ENCODE data around the gene EDEM2.

EDEM2 gene

DNA sequence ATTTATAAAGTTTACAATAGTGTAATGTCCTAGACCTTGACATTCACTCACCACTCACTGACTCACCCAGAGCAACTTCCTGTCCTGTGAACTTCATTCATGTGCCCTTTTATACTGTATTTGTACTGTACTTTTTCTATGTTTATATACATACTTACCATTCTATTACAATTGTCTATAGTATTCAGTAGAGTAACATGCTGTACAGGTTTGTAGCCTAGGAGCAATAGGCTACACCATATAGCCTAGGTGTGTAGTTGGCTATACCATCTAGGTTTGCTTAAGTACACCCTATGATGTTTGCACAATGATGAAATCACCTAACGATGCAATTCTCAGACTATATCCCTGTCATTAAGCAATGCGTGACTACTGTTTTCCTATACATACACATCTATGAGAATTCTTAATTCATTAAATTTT, 17.5 kb downstream of the EDEM2 start:
- TF ChIP-seq TEAD4 (IDR thresholded peaks at IDR 0.05) = no peak
- TF ChIP-seq TCF12 (IDR thresholded peaks at IDR 0.05; ENCODE audit: low read depth) = no peak
- TF ChIP-seq, protein P1, sequence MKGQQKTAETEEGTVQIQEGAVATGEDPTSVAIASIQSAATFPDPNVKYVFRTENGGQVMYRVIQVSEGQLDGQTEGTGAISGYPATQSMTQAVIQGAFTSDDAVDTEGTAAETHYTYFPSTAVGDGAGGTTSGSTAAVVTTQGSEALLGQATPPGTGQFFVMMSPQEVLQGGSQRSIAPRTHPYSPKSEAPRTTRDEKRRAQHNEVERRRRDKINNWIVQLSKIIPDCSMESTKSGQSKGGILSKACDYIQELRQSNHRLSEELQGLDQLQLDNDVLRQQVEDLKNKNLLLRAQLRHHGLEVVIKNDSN (IDR thresholded peaks at IDR 0.05) = no peak
- TF ChIP-seq RAD21 (IDR thresholded peaks at IDR 0.05; ENCODE audit: low read depth) = no peak
- no peak for TF ChIP-seq NFIC (IDR thresholded peaks at IDR 0.05)
- no peak for TF ChIP-seq FOXM1 (IDR thresholded peaks at IDR 0.05; ENCODE audit: borderline replicate concordance, low read depth)
- TF ChIP-seq CEBPB (IDR thresholded peaks at IDR 0.05) = no peak
- no peak for TF ChIP-seq TAF1 (IDR thresholded peaks at IDR 0.05; ENCODE audit: low read depth)
- TF ChIP-seq EGR1 (IDR thresholded peaks at IDR 0.05) = no peak
- no peak for TF ChIP-seq CREB1 (IDR thresholded peaks at IDR 0.05; ENCODE audit: low read depth)
- no peak for TF ChIP-seq EP300 (IDR thresholded peaks at IDR 0.05; ENCODE audit: borderline replicate concordance)
- TF ChIP-seq, protein P2, sequence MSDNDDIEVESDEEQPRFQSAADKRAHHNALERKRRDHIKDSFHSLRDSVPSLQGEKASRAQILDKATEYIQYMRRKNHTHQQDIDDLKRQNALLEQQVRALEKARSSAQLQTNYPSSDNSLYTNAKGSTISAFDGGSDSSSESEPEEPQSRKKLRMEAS (IDR thresholded peaks at IDR 0.05) = no peak
- TF ChIP-seq, protein P3, sequence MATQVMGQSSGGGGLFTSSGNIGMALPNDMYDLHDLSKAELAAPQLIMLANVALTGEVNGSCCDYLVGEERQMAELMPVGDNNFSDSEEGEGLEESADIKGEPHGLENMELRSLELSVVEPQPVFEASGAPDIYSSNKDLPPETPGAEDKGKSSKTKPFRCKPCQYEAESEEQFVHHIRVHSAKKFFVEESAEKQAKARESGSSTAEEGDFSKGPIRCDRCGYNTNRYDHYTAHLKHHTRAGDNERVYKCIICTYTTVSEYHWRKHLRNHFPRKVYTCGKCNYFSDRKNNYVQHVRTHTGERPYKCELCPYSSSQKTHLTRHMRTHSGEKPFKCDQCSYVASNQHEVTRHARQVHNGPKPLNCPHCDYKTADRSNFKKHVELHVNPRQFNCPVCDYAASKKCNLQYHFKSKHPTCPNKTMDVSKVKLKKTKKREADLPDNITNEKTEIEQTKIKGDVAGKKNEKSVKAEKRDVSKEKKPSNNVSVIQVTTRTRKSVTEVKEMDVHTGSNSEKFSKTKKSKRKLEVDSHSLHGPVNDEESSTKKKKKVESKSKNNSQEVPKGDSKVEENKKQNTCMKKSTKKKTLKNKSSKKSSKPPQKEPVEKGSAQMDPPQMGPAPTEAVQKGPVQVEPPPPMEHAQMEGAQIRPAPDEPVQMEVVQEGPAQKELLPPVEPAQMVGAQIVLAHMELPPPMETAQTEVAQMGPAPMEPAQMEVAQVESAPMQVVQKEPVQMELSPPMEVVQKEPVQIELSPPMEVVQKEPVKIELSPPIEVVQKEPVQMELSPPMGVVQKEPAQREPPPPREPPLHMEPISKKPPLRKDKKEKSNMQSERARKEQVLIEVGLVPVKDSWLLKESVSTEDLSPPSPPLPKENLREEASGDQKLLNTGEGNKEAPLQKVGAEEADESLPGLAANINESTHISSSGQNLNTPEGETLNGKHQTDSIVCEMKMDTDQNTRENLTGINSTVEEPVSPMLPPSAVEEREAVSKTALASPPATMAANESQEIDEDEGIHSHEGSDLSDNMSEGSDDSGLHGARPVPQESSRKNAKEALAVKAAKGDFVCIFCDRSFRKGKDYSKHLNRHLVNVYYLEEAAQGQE (IDR thresholded peaks at IDR 0.05; ENCODE audit: low read depth) = no peak
- TF ChIP-seq YY1 (IDR thresholded peaks at IDR 0.05; ENCODE audit: low read depth) = no peak

DNA sequence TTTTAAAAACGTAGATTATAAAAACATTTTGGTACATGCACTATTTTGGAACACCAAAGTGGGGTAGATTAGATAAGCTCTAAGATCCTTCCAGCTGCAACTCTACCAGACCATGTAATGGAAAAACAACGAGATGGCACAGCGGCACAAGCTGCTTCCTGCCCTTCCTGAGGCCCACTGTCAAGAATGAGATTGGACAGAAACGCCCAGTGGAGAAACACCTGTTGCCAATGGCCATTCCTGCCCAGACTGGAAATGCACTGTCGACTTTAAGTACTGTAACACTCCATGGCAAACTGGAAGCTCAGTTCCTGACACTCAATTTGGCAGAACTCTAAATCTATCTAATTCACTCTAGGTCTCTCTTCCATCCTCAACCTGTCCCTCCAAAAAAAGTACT, 21.4 kb downstream of the EDEM2 start:
- no peak for TF ChIP-seq NFIC (IDR thresholded peaks at IDR 0.05)
- no peak for TF ChIP-seq ZBTB7A (IDR thresholded peaks at IDR 0.05; ENCODE audit: low read depth)
- no peak for TF ChIP-seq EGR1 (IDR thresholded peaks at IDR 0.05)
- TF ChIP-seq, protein P2 (IDR thresholded peaks at IDR 0.05) = no peak
- no peak for TF ChIP-seq EP300 (IDR thresholded peaks at IDR 0.05; ENCODE audit: borderline replicate concordance)
- TF ChIP-seq, protein P3 (IDR thresholded peaks at IDR 0.05; ENCODE audit: low read depth) = no peak
- no peak for TF ChIP-seq TEAD4 (IDR thresholded peaks at IDR 0.05)
- TF ChIP-seq CEBPB (IDR thresholded peaks at IDR 0.05) = no peak
- TF ChIP-seq, protein P1 (IDR thresholded peaks at IDR 0.05) = no peak
- no peak for TF ChIP-seq TCF12 (IDR thresholded peaks at IDR 0.05; ENCODE audit: low read depth)
- no peak for TF ChIP-seq TAF1 (IDR thresholded peaks at IDR 0.05; ENCODE audit: low read depth)
- TF ChIP-seq RAD21 (IDR thresholded peaks at IDR 0.05; ENCODE audit: low read depth) = no peak
- no peak for TF ChIP-seq FOXM1 (IDR thresholded peaks at IDR 0.05; ENCODE audit: borderline replicate concordance, low read depth)
- no peak for TF ChIP-seq YY1 (IDR thresholded peaks at IDR 0.05; ENCODE audit: low read depth)
- TF ChIP-seq CREB1 (IDR thresholded peaks at IDR 0.05; ENCODE audit: low read depth) = no peak

DNA sequence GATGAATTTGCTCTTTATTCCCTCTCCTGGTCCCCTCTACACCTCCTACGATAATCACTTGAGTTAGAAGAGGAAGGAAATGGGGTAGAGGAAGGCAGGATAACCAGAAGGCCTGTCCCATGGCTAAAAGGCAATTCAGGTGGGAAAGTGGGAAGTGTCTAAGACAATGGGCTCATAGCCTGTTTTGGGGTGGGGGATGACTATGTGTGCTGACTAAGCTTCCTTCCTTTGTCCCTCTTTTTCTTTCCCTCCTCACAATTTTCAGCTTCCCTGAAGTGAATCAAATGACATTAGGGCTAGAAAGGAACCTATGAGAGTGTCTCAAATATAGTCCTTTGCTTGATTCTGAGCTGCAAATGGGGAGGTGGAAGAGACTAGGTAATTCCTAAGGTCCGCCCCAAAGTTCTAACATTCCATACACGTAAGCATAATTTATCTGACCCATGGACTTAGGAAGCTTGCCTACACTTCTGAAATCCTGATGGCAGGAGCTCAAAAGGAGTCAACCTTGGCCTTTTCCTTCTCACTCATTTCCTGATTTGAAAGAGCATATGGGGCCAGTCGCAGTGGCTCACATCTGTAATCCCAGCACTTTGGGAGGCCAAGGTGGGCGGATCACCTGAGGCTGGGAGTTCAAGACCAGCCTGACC, 24.3 kb downstream of the EDEM2 start:
- TF ChIP-seq, protein P1 (IDR thresholded peaks at IDR 0.05) = no peak
- no peak for TF ChIP-seq TAF1 (IDR thresholded peaks at IDR 0.05; ENCODE audit: low read depth)
- TF ChIP-seq CEBPB (IDR thresholded peaks at IDR 0.05) = no peak

DNA sequence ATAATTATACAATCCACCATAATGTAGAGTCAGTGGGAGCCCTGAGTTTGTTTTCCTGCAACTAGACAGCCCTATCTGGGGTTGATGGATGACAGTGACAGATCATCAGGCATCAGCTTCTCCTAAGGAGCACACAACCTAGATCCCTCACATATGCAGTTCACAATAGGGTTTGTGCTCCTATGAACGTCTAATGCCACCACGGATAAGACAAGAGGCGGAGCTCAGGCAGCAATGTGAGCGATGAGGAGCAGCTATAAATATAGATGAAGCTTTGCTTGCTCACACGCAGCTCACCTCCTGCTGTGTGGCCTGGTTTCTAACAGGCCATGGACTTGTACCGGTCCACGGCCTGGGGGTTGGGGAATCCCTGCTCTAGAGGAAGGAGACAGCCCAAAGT, 25.9 kb downstream of the EDEM2 start:
- TF ChIP-seq RAD21 (IDR thresholded peaks at IDR 0.05; ENCODE audit: low read depth) = no peak
- TF ChIP-seq TAF1 (IDR thresholded peaks at IDR 0.05; ENCODE audit: low read depth) = no peak
- no peak for TF ChIP-seq NFIC (IDR thresholded peaks at IDR 0.05)
- TF ChIP-seq EP300 (IDR thresholded peaks at IDR 0.05; ENCODE audit: borderline replicate concordance) = no peak
- TF ChIP-seq, protein P1 (IDR thresholded peaks at IDR 0.05) = no peak
- no peak for TF ChIP-seq CREB1 (IDR thresholded peaks at IDR 0.05; ENCODE audit: low read depth)
- no peak for TF ChIP-seq EGR1 (IDR thresholded peaks at IDR 0.05)
- TF ChIP-seq TEAD4 (IDR thresholded peaks at IDR 0.05) = no peak
- no peak for TF ChIP-seq ZBTB7A (IDR thresholded peaks at IDR 0.05; ENCODE audit: low read depth)
- TF ChIP-seq CEBPB (IDR thresholded peaks at IDR 0.05) = no peak
- TF ChIP-seq YY1 (IDR thresholded peaks at IDR 0.05; ENCODE audit: low read depth) = no peak
